ENCODE data around the gene FIG4.
A peak's percentile ranks its signal among the peaks of the same experiment; 100 is the strongest.
"Not testable (repeated sequence)": the region's sequence is repeated elsewhere in the genome, so short reads cannot be mapped to it uniquely, and the experiment has no call there.

Gene FIG4

DNA sequence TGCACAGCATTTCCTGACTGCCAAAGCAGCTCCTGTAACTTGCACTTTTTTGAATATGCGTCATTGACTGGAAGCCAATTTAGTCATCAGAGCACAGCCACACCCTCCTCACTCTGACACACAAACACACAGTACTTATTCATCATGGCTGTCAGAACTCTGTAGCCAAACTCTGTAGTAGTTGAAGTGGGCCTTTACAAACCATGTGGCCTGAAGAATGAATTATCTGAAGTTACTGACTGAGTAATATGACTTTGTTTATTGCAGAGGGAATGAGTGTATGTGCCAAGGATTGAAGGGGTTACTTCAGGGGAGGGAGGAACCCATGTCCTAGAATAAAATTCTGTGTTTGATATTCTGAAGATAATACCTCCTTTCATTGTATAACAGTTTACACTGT, 102.7 kb downstream of the FIG4 start:
- no peak for FAIRE-seq

DNA sequence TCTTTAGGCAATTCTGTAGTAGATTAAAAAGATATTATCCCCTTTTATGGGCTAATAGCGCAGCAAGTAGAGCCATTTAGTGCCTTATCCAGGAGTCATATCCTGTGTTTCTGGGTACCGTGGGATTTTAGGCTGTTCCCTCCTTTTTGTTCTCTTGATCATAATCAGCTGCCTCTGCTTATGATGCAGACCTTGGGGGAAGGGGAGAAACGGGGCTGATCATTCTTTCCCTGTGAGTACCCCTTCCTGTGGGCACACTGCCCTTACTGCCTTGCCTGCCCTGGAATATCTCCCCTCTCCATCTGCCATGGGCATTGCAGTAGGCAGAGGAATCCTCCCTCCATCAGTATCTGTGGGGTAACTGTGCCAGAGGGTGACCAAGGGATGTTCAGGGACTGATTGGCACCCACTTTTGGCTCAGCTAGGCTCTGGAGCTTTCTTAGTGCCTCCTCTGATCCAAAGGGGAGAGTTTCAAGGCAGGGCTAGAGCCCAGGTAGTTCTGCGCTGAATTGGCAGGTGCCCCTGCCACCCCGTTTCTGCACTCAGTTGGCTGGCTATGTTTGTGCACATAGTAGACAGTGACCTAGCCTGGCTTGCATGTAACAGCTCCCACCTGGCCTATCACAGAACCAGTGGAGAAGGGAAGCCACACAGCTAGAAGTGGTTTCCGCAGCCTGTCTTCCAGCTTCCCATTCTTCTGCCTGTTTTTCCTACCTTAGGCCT, 103.3 kb downstream of the FIG4 start:
- FAIRE-seq (no peak), DNase-seq (ENCODE audit: low spot score) (no peak)

More for the DNA sequence above, 102.7 kb downstream of the FIG4 start:
- DNase-seq (ENCODE audit: low spot score) = peak; percentile 63

DNA sequence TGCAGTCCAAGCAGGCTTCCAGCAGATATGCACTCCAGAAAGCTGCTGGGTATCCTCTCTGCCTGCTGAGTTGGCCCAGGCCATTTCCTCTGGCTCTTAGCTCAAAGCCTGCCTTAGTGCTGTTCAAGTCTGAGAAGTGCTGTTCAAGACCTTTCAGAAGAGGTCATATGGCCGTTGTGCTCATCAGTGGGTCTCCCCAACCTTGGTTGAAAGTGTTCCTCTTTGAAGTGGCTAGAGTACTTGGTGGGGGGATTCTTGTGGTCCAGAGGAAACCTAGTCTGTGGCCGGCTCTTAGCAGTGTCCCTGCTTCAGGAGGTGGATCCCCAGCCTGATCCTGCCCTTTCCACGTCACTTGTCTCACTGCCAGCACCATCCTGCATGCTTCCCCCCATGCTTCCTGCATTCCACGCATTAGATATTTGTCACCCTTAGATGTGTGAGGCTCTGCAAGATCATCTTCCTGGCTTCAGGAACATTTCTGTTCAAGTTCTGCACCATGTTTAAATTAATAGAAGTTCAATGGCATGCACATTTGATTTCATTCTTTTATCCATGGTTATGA, 105.0 kb downstream of the FIG4 start:
- FAIRE-seq (no peak), DNase-seq (ENCODE audit: low spot score) (no peak)

- FAIRE-seq = no peak
- DNase-seq (ENCODE audit: low spot score) = no peak
These were observed 108.0 kb downstream of the FIG4 start for GRCh38 chr6:109799129-109799528.

DNA sequence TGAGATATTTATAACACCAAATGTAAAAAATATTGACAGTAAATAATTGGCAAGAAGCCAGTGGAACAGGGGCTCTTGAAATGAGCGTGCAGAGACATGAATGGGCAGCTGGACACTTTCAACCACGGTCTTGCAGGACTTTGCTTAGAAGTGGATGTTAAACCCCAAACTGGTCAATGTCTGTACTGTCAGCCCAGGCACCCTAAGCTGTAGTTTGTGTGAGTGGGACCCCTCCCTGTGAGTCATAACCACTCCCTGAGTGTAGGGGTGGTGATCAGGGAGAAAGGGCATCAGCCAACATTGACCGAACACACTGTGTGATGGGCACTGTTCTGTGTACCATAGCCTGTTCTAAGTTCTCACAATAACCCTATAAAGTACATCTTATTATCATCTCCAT, 108.6 kb downstream of the FIG4 start:
- no peak for FAIRE-seq
- no peak for DNase-seq (ENCODE audit: low spot score)

DNA sequence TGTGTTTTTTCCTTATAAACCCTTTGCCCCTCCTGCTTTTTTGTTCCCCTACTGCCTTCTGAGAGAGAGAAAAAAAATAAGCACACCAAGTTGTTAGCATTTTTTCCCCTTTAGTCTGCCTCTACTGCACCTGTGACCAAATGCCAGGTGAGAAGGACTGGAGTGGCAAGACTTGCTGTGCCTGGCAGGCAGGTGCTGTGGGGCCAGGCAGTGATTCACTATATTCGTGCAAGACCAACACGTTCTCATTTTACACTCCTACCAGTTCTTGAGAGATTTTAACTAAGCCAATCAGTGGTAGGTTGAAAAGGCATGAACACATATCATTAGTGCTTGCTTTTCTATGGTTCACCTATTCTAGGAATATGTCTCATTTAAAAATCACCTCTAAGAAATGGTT, 109.7 kb downstream of the FIG4 start:
- no peak for DNase-seq (ENCODE audit: low spot score)

DNA sequence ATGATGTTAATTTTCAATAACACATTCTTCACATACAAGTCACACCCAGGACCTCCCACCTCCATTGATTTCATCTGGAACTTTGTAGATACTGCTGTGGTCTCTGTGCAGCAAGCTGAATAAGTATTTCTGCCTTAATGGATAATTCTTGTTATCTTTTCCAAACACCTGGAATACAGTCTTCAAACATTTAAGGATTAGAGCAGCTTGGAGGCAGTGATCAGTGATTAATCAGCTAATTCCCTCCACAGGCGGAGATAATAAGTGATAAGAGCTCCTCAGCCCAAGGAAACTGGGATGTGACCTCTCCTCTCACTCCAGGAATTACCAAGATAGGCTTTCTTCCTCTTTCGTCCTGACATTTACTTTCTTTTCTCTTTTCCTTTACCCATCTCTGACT, 110.7 kb downstream of the FIG4 start:
- no peak for FAIRE-seq
- DNase-seq (ENCODE audit: low spot score) = no peak

More for the DNA sequence above, 109.7 kb downstream of the FIG4 start:
- FAIRE-seq = no peak

DNA sequence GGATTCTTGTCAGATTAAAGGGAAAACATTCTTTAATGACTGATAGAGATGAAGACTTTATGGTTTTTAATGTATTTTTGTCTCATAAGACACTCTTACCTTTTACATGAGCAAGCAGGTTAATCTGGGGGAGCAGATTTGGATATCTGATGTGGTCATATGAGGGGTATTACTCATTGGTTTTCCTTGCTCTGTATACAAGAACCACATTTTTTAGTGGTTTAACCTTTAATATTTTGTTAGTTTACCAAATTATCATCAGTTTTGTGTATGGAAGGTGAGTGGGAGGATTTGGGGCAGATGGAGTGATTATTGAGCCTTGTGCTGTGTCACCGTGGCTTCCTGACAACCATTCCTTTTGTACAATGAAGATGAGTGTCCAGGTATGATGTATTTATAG, 112.9 kb downstream of the FIG4 start:
- DNase-seq (ENCODE audit: low spot score) = no peak
- FAIRE-seq = no peak

GRCh38 chr6:109807881-109808280, 116.8 kb downstream of the FIG4 start:
- DNase-seq (ENCODE audit: low spot score) (no peak), FAIRE-seq (no peak)

GRCh38 chr6:109808837-109809236, 117.7 kb downstream of the FIG4 start:
- FAIRE-seq = no peak

DNA sequence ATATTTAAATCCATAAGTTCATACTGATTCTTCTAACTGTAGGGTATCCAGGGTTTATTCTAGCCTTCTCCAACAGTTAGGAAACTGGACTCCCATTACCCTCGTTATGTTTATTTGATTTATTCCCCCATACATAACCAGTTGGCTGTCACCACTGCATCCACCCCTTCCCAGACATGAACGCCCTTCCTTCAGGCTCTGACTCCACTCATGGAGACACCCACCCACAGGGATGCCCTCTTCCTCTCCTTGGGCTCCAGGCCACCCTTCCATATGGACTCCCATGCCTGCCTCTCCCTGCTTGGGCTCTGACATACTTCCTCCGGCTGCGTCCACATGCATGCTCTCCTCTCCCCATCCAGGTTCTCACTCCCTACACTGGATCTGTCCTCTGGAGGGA, 124.0 kb downstream of the FIG4 start:
- DNase-seq (ENCODE audit: low spot score) (no peak), FAIRE-seq (no peak)

More at GRCh38 chr6:109808837-109809236, 117.7 kb downstream of the FIG4 start:
- DNase-seq (ENCODE audit: low spot score) = no peak

DNA sequence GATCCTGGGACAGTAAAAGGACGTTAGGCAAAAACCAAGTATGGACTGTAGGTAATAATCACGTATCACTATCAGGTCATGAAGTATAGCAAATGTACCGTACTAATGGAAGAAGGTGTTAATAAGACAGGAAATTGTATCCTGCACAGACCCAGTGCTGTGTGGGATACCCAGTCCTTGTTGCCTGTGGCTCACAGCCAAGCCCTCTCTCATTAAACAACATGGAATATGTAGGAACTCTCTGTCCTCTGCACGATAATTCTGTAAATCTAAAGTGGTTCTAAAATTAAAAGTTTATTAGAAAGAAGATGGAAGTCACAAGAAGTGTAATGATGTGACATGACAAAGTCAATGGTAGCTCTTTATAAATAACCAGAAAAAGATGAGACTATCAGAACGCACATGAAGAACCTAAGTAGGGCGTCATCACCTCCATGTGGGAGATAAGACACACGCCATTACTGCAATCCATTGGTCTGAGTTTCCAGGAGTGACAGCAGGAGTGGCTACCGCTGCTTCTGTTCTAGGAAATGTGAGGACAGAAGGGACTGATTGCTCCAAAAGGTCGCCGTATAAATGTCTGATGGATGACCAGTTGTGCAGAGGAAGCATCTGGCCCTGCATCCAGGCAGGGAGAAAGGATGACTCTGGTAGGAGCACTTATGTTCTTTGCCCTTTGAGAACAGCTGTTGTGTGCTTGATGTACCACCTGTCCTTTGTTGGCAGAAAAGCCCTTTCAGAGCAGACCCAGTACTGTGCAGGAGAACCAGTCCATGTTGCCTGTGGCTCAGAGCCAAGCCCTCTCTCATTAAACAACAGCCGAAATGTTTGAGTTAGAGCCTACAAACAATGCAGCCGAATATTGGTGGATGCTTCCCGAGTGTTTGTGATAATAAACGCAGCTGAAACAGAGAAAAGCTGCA, 125.6 kb downstream of the FIG4 start:
- DNase-seq (ENCODE audit: low spot score) = no peak
- FAIRE-seq = no peak

- no peak for FAIRE-seq
- no peak for DNase-seq (ENCODE audit: low spot score)
These were observed 129.7 kb downstream of the FIG4 start for GRCh38 chr6:109820706-109821350.

GRCh38 chr6:109821428-109821827, 130.3 kb downstream of the FIG4 start:
- no peak for DNase-seq (ENCODE audit: low spot score)
- FAIRE-seq = no peak

- FAIRE-seq (no peak), DNase-seq (ENCODE audit: low spot score) (no peak)
These were observed 133.0 kb downstream of the FIG4 start for GRCh38 chr6:109824105-109824504.

DNA sequence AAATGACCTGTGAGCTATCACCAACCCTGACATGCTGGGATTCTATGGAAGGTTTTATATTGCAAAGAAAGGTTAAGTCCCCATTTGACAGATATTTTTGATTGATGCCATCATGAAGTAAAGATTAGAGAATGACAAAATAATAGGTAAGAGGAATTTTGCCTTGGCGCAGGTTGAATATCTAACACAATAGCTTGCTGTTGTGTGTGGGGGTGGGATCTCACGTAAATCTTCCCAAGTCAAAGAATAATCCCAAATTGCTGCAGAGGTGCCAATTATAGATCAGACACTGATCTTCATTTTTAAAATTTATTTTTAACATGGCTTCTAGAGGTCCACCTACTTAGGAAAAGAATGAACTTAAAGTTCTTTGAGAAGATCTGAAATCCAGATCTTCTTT, 135.5 kb downstream of the FIG4 start:
- FAIRE-seq (no peak), DNase-seq (ENCODE audit: low spot score) (no peak)

DNA sequence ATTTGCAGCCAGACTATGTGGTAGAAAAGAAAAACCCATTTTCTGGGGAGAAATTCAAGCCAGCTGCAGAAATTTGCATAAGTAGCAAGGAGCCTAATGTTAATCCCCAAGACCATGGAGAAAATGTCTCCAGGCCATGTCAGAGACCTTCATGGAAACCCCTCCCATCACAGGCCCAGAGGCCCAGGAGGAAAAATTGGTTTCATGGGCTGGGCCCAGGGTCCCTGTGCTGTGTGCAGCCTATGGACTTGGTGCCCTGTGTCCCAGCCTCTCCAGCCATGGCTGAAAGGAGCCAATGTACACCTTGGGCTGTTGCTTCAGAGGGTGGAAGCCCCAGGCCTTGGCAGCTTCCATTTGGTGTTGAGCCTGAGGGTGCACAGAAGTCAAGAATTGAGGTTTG, 140.3 kb downstream of the FIG4 start:
- not testable (repeated sequence) for FAIRE-seq; DNase-seq (ENCODE audit: low spot score)

- DNase-seq (ENCODE audit: low spot score) = no peak
- no peak for FAIRE-seq
These were observed 143.0 kb downstream of the FIG4 start for GRCh38 chr6:109834131-109834530.

DNA sequence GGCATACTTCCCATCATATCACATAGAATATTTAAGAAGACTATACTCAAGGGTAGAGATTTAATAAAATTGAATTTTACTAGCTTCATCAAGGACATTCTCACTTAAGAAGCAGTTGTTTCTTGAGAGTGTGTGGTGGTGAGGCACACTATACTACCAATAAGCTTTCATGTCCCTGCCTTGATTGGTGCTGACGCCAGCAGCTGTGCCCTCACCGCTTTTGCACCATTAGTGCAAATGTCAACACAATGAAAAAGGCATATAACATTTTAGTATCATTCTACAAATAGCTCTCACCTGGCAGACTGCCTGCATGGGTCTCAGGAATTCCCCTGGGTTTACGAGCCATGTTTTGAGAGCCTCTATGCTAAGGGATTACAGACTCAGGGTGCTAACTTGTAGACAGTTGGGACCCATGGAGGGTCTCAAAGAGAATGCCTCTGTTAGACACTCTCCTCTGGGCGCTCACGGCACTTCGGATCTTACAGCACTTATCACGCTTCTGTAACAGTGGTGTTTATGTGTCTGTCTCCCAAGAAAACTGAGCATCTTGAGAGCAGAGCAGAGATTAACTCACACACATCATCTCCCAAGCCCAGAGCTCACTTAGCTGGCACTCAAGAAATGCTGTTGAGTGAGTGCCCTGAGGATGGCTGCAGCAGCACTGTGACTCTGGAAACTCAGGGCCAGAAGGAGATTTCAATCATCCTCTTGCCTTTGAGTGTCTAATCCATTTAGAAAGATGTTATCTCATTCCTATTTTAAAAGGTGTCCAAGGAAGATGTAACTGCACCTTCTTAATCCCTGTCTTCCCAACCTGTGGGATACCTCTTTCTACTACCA, 143.7 kb downstream of the FIG4 start:
- FAIRE-seq = no peak
- DNase-seq (ENCODE audit: low spot score) = no peak

DNA sequence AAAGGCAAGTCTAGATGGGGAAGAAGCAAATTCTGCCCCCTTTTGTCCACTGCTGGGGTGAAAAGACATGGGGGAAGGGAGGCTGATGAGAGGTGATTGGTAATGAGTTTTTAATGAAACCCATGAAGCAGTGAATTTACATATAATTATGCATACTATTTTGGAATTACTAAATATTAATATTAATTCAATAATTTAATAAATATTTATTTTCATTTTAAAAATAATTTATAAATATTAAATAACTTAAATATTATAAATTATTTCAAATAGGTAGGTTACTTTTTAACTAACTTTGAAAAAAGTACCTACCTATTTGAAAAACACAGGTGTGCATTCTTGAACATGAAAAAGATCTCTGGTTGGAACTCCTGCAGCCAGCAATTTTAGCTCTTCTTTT, 148.9 kb downstream of the FIG4 start:
- DNase-seq (ENCODE audit: low spot score) = no peak
- no peak for FAIRE-seq

- no peak for FAIRE-seq
- DNase-seq (ENCODE audit: low spot score) = no peak
These were observed 149.7 kb downstream of the FIG4 start for GRCh38 chr6:109840796-109841195.
